CD4-positive, alpha-beta T cell treated with Interleukin-4 for 4 hours (primary cell): ENCODE data around the gene FCHSD2.

Experiments
- DNase-seq: peaks from one replicate; pipeline ENCODE4 v3.0.0-alpha.2; 2020

The FCHSD2 gene

GRCh38 chr11:72829178-72829577 lies 312.9 kb downstream of the FCHSD2 start:
- no peak for DNase-seq

GRCh38 chr11:72828692-72829101 lies 313.4 kb downstream of the FCHSD2 start:
- DNase-seq, result no peak

GRCh38 chr11:72828081-72828567 lies 314.0 kb downstream of the FCHSD2 start:
- no peak for DNase-seq

- peak; percentile 21 for DNase-seq
Measured at GRCh38 chr11:72827656-72828055, 314.5 kb downstream of the FCHSD2 start.

GRCh38 chr11:72826942-72827480 lies 315.1 kb downstream of the FCHSD2 start:
- no peak for DNase-seq

- DNase-seq, result no peak
Measured at GRCh38 chr11:72826191-72826941, 315.8 kb downstream of the FCHSD2 start.

GRCh38 chr11:72825661-72826060 lies 316.5 kb downstream of the FCHSD2 start:
- no peak for DNase-seq

GRCh38 chr11:72824811-72825505 lies 317.2 kb downstream of the FCHSD2 start:
- no peak for DNase-seq

GRCh38 chr11:72824020-72824419 lies 318.1 kb downstream of the FCHSD2 start:
- DNase-seq, result no peak

GRCh38 chr11:72823105-72823804 lies 318.9 kb downstream of the FCHSD2 start:
- DNase-seq, result no peak

- DNase-seq, result peak; percentile 91
Measured at GRCh38 chr11:72821920-72822799, 320.0 kb downstream of the FCHSD2 start.

- no peak for DNase-seq
Measured at GRCh38 chr11:72821221-72821919, 320.7 kb downstream of the FCHSD2 start.

GRCh38 chr11:72820439-72821139 lies 321.5 kb downstream of the FCHSD2 start:
- no peak for DNase-seq

GRCh38 chr11:72818971-72819370 lies 323.1 kb downstream of the FCHSD2 start:
- DNase-seq, result no peak

GRCh38 chr11:72817966-72818365 lies 324.2 kb downstream of the FCHSD2 start:
- no peak for DNase-seq

GRCh38 chr11:72816404-72816990 lies 325.6 kb downstream of the FCHSD2 start:
- DNase-seq, result no peak

GRCh38 chr11:72815110-72815618 lies 327.0 kb downstream of the FCHSD2 start:
- no peak for DNase-seq

GRCh38 chr11:72814286-72815109 lies 327.6 kb downstream of the FCHSD2 start, which contains the start of gene ATG16L2:
Gene ATG16L2, plus strand, starts transcription at chr11:72814411. Its CDS starts 35 bp downstream, at chr11:72814446.
- peak; percentile 83 for DNase-seq

GRCh38 chr11:72813740-72814285 lies 328.3 kb downstream of the FCHSD2 start:
- DNase-seq, result no peak
